K562 (cell line): Measurements from ENCODE around the gene TAC3. TPM values are rescaled to one million over a fixed set of nuclear protein-coding genes. Genes with fewer than 3 reads are reported as not detected.
A peak's percentile ranks its signal among the peaks of the same experiment; 100 is the strongest.

Experiments
- CTCF ChIP-seq, 3 experiments: IDR thresholded peaks in 2 of 3; conservative IDR thresholded peaks in 1 of 3; 2 replicates each; pipeline ENCODE4 v1.5.1; 2011 to 2012; ENCODE audit warnings: low read length in 3 of 3, mild to moderate bottlenecking in 3 of 3, control low read depth in 2 of 3, improper control_type of control experiment in 1 of 3, inconsistent platforms in 1 of 3, low read depth in 1 of 3, mixed read lengths in 1 of 3, moderate library complexity in 1 of 3; ENCODE audit not compliant: insufficient read depth in 2 of 3
- EP300 ChIP-seq: IDR thresholded peaks from 2 replicates; pipeline ENCODE4 v1.6.1; 2012; ENCODE audit warnings: low read length, improper control_type of control experiment
- GTF2F1 ChIP-seq: IDR thresholded peaks from 2 replicates; pipeline ENCODE4 v1.6.1; 2011; ENCODE audit warnings: low read depth, low read length, improper control_type of control experiment
- HDAC8 ChIP-seq: fragments of 450-650 bp; IDR thresholded peaks from 2 replicates; pipeline ENCODE4 v1.6.1; 2016; ENCODE audit warnings: mild to moderate bottlenecking, missing genetic modification characterization, moderate library complexity, missing compliant biosample characterization
- MYNN ChIP-seq, 2 experiments: sonication (generic); formaldehyde crosslinking in 1 of 2; IDR thresholded peaks; 2 replicates each; pipeline versions ENCODE4 v1.5.0 to v1.6.1; 2016 to 2020; ENCODE audit warnings: antibody characterized with exemption in 1 of 2, missing genetic modification reagents in 1 of 2
- NFIX ChIP-seq: fragments of 250-450 bp; sonication (Bioruptor Pico); IDR thresholded peaks from 2 replicates; pipeline ENCODE4 v1.4.0; 2020; ENCODE audit warnings: low read depth, mild to moderate bottlenecking, moderate library complexity
- POLR2AphosphoS2 ChIP-seq: IDR thresholded peaks from 2 replicates; pipeline ENCODE4 v1.6.1; 2012; ENCODE audit warnings: low read length, improper control_type of control experiment
- PRDM10 ChIP-seq: fragments of 450-650 bp; IDR thresholded peaks from 2 replicates; pipeline ENCODE4 v1.6.1; 2018; ENCODE audit not compliant: partially characterized antibody
- TCF3 ChIP-seq: sonication (generic); formaldehyde crosslinking; IDR thresholded peaks from 2 replicates; pipeline ENCODE4 v1.4.0; 2020; ENCODE audit warnings: mild to moderate bottlenecking, missing genetic modification reagents
- U2AF2 ChIP-seq: fragments of 200-400 bp; formaldehyde crosslinking; optimal IDR thresholded peaks from 2 replicates; pipeline ENCODE3; 2017; ENCODE audit warnings: low read depth, mild to moderate bottlenecking, low read length
- ZBTB49 ChIP-seq: sonication (generic); formaldehyde crosslinking; IDR thresholded peaks from 2 replicates; pipeline ENCODE4 v1.8.0; 2022; ENCODE audit warnings: missing genetic modification reagents, mild to moderate bottlenecking, borderline replicate concordance
- ZFP30 ChIP-seq: fragments of 250-450 bp; sonication (Bioruptor Pico); IDR thresholded peaks from 2 replicates; pipeline ENCODE4 v1.8.0; 2022; ENCODE audit warnings: moderate library complexity, mild to moderate bottlenecking, inconsistent platforms, borderline replicate concordance
- ZKSCAN1 ChIP-seq: fragments of 150-350 bp; IDR thresholded peaks from 2 replicates; pipeline ENCODE4 v1.6.1; 2016; ENCODE audit warnings: low read depth, low read length
- ZNF609 ChIP-seq: sonication (generic); formaldehyde crosslinking; IDR thresholded peaks from 2 replicates; pipeline ENCODE4 v1.8.1; 2023; ENCODE audit warnings: missing genetic modification reagents, mild to moderate bottlenecking, borderline replicate concordance
- polyA plus RNA-seq, 8 experiments: library from polyadenylated mRNA; depleted of rRNA in 4 of 8; stranded (reverse) in 5 of 8; unstranded in 3 of 8; fragments of >200 nt; fragmentation: Nextera tagmentation in 2 of 8; fragmentation: Illumina TruSeq in 1 of 8; extraction: Ambion mirVana in 2 of 8; extraction: Trizol in 1 of 8; gene quantifications; 2 replicates each; pipeline versions ENCODE4 v1.2.1 to v1.2.3, GENCODE V29; 2011 to 2014; ENCODE audit warnings: inconsistent platforms in 1 of 8, missing spikeins in 1 of 8
- total RNA-seq, 7 experiments: library from RNA; depleted of rRNA in 6 of 7; stranded (reverse); fragments of >200 nt in 6 of 7; fragmentation: Illumina TruSeq in 2 of 7; extraction: Trizol in 2 of 7; gene quantifications; 2 replicates each; pipeline versions ENCODE4 v1.2.1 to v1.2.3, GENCODE V29; 2011 to 2021; ENCODE audit warnings: low replicate concordance in 1 of 7

The TAC3 gene
- total and polyA plus RNA-seq, 9 of the 15 experiments (the other 6 are each of a cell fraction or from before 2014, with no cell fraction given), result 0.29 to 2.8 (median 1.4) TPM

GRCh38 chr12:57039016-57039798 lies 22.9 kb upstream of the TAC3 start (continued):
- TF ChIP-seq ZNF609 (no peak), HDAC8 (tag) (no peak), NFIX (CRISPR knock-in tag) (no peak), U2AF2 (no peak), ZKSCAN1 (no peak), CTCF (IDR thresholded peaks at IDR 0.05 in 2 of 3, conservative IDR thresholded peaks at IDR 0.05 in 1 of 3; ENCODE audit: insufficient read depth in 2 of 3, low read depth in 1 of 3, low read length in 3 of 3) (no peak; a peak in 1 of 6 replicates), TCF3 (CRISPR knock-in tag) (peak; percentile 95), POLR2AphosphoS2 (no peak), PRDM10 (no peak), ZFP30 (no peak), EP300 (peak; percentile 71), GTF2F1 (no peak), MYNN (IDR thresholded peaks at IDR 0.05) (no peak), MYNN (CRISPR knock-in tag; IDR thresholded peaks at IDR 0.05) (no peak), ZBTB49 (CRISPR knock-in tag) (no peak)
